GM12873 (cell line): ENCODE data around the gene KIAA0232.

Experiments
- TF ChIP-seq, protein P1 (sequence below): IDR thresholded peaks from 2 replicates; pipeline ENCODE4 v1.5.1; 2012; ENCODE audit warnings: low read depth, mild to moderate bottlenecking, moderate library complexity, low read length, control low read depth; ENCODE audit not compliant: insufficient read depth; ENCODE audit errors: missing control alignments

Gene KIAA0232

DNA sequence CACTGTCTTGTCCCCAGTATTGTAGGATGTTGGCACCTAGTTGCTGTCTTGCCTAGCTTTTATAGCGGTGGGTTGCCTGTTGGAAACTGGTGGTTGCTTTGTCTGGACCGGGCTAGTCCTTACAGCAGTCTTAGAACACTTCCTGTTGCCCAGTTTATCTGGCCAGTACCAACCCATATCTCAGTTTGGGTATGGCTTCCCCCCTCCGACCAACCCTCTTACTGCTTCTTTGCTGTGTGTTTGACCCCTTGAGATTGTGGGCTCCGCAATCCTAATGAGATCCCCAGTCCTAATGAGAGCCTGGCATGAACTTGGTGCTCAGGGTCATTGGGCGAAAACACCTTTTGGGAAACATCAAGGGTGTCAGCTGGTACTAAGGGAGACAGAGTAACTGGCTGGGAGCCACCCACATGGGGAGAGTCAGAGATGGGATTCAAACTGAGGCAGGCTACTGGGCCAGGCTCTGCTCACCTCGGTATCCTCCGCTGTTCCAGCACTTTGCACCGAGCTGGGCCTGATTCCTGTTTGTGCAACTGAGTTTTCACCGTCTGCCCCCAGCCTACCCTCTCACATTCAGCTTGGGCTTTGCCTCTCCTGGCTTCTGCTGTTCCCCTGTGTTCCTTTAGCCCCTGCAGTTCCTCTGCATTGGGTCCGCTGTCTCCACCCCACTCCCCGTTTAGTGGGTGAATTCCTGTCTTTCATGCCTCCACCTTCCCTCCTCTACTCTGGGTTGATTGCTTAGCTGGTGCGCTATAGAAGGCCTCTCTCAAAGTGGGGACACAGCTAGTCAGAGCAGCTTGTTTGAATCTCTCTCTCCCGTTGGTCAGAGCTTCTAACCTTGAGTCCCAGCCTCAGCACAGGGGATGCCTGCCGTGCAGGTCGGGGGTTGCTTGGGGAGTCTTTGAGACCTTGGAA, 128.7 kb downstream of the KIAA0232 start:
- TF ChIP-seq, protein P1, sequence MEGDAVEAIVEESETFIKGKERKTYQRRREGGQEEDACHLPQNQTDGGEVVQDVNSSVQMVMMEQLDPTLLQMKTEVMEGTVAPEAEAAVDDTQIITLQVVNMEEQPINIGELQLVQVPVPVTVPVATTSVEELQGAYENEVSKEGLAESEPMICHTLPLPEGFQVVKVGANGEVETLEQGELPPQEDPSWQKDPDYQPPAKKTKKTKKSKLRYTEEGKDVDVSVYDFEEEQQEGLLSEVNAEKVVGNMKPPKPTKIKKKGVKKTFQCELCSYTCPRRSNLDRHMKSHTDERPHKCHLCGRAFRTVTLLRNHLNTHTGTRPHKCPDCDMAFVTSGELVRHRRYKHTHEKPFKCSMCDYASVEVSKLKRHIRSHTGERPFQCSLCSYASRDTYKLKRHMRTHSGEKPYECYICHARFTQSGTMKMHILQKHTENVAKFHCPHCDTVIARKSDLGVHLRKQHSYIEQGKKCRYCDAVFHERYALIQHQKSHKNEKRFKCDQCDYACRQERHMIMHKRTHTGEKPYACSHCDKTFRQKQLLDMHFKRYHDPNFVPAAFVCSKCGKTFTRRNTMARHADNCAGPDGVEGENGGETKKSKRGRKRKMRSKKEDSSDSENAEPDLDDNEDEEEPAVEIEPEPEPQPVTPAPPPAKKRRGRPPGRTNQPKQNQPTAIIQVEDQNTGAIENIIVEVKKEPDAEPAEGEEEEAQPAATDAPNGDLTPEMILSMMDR: no peak

DNA sequence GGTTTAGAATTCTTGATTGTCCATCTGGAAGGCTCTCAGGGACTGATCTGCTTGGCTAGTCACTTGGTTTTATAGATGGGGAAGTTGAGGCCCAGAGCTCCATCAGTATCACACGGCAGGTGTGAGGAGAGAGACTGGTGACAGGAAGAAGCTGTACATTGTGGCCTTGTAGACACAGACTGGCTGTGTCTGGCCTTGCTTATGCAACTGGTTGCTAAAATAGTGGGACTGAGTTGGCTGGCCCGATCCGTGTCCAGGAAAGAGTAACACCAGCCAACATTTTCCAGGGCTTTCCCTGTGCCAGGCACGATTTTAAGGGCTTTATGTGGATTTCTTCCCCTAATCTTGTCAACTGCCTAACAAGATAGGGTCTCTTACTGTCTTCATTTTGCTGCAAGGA, 129.9 kb downstream of the KIAA0232 start:
- TF ChIP-seq, protein P1: no peak

DNA sequence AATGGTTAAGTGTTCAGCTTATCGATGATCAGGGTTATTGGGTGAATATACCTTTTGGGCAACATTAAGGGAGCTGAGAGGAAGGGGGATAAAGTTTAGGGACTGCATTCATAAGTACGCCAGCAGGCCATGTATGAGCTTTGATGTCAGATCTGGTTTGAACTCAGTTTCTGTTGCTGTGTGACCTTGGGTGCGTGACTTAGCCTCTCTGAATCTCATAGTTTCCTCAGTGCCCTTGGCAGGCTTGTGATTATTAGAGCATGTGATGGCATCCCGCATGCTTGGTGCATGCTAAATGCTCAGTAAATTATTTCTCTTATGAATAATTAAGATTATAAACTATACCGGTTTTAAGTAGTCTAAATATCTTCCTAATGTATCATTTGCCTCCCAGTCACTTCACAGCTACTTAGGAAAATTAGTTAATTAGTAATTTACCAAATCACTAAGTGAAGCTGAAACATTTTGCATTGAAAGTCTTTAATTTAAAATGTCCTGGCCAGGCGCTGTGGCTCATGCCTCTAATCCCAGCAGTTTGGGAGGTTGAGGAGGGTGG, 130.9 kb downstream of the KIAA0232 start:
- TF ChIP-seq, protein P1: no peak

DNA sequence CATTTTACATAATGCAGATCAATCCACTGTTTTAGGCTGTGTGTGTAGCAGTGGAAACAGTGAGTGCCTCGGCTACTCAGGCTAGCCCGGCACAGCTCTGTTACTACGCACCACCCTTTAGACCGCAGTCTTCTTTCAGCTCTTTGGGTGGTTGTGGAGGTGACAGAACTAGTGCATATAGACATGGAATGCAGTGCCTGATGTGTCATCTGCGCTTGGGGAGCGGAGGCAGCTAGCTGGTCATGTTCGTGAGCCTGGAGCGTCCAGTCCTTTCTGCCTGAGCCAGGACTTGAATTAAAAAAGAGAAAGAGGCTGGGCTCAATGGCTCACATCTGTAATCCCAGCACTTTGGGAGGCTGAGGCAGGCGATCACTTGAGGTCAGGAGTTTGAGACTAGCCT, 131.9 kb downstream of the KIAA0232 start:
- TF ChIP-seq, protein P1: no peak

DNA sequence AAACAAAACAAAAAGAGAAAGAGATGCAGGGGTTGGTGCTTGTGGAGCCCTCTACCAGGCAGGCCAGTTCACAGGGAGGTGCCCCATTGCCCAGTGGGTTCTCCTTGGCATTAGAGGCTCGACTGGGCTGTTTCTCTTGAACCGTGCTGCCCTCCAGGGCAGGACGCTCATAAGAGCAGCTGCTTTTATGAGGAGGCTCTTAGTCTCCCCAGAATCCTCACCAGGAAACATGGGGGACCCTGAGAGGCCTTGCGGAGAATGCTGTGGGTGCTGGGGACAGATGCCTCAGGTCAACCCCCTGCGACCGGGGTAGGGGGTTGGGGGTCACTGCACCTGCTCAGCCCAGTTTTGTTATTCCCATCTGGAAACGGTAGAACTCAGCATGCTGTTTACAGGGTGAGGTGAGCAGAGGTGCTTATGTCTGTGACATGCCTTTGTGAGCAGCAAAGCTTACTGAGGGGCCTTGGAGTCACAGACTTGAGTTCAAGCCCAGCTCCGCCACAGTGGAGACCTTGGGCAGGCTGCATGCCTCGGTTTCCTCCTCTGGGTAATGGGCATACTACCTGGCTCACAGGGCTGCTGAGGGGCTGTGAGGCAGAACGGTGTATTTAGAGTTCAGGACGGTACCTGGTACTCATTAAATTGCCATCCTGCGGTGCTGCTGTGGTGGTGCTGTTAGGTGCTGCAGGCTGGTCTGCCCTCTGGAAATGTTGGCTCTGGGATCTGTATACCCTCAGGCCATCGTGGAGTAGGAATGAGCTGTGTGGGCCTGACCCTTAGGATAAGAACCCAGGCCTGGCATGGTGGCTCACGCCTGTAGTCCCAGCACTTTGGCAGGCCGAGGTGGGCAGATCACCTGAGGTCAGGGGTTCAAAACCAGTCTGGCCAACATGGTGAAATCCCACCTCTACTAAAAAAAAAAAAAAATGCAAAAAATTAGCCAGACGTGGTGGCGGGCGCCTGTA, 132.8 kb downstream of the KIAA0232 start:
- TF ChIP-seq, protein P1: no peak

DNA sequence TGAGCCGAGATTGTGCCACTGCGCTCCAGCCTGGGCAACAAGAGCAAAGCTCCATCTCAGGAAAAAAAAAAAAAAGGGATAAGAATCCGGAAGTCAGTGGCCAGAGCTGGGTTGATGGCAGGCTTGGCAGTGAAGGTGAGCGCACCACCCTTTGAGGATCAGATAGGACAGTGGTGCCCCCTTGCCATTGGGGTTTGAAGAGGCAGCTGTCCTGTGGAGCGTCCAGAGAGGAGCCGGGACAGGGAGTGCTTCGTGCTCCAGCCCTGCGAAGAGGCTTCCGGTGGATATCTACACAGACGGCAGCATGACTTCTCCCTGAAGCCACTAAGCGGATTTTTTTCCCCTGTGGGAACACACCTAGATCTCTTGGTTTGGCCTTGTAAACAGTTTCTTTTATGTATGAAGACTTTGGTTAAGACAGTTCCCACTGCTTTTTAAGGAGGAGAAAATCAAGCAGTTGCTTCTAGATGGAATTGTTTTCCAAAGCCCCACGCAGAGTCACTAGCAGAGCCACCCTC, 133.6 kb downstream of the KIAA0232 start:
- TF ChIP-seq, protein P1: no peak
